Panc1 (cell line): ENCODE data around the gene NECTIN1.

Experiments used
- CTCF ChIP-seq: fragments of 450-650 bp; IDR thresholded peaks from 2 replicates; pipeline ENCODE4 v1.5.1; 2017; ENCODE audit warnings: mild to moderate bottlenecking
- POLR2AphosphoS5 ChIP-seq: IDR thresholded peaks from 2 replicates; pipeline ENCODE4 v1.6.1; 2012; ENCODE audit warnings: mild to moderate bottlenecking, low read depth, low read length, moderate library complexity
- REST ChIP-seq, 2 experiments: IDR thresholded peaks; 2 replicates each; pipeline ENCODE4 v1.6.1; 2011 to 2012; ENCODE audit warnings: low read depth in 2 of 2, control low read depth in 1 of 2, low read length in 1 of 2, mild to moderate bottlenecking in 1 of 2, moderate library complexity in 1 of 2; ENCODE audit not compliant: insufficient read depth in 1 of 2
- SIN3A ChIP-seq: IDR thresholded peaks from 2 replicates; pipeline ENCODE4 v1.6.1; 2012; ENCODE audit warnings: low read depth, mild to moderate bottlenecking, low read length, moderate library complexity, borderline replicate concordance; ENCODE audit not compliant: insufficient read depth
- TCF7L2 ChIP-seq: IDR thresholded peaks from 2 replicates; pipeline ENCODE4 v1.6.1; 2011; ENCODE audit warnings: mild to moderate bottlenecking, low read depth, low read length, inconsistent platforms

GRCh38 chr11:119672597-119672996 is 56.4 kb downstream of the NECTIN1 start:
- TF ChIP-seq CTCF (no peak), REST (IDR thresholded peaks at IDR 0.05; ENCODE audit: insufficient read depth in 1 of 2, low read depth in 2 of 2, low read length in 1 of 2) (no peak), POLR2AphosphoS5 (no peak), SIN3A (no peak), TCF7L2 (no peak)
